ENCODE measurements around the gene RABGEF1. TPM values are rescaled to one million over a fixed set of nuclear protein-coding genes. Genes with fewer than 3 reads are reported as not detected.

RABGEF1 gene
- total and polyA plus RNA-seq, 9 of the 15 experiments (the other 6 are each of a cell fraction or from before 2014, with no cell fraction given), result 7.0 to 29.3 (median 20.5) TPM

DNA sequence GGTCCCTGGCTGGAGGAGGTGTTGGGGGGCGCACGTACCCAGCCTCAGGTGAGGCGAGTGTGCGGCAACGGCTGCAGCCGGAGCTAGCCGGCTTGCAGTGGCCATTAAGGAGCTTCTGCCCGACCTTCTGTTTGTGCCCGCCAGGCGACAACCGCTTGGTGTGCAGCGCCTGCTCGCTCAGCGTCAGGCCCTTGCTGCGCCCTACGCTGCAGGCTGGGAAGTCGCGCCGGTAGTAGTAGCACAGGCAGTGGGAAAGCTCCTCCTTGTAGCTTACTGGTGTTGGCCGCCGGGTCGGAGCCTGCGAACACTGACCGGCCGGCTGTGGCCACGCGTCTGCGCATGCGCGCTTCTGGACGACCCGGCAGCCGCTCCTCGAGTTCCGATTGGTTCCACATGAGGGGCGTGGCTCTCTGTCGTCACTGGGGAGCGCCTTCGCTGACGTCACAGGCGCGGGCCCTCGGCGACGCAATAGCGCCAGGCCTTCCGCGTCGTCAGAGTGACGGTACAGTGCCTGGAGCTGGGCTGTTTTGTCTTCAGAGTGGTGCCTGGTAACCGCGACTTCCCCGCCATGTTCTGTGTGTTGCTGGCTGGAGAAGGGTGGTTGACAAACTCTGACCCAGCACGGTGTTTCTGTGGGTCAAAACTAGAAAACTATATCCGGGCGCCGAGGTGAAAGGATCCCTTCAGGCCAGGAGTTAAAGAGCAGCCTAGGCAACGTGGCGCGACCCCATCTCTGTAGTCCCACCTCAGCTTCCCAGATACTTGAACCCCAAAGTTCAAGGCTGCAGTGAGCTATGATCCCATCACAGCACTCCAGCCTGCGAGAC is 104.2 kb downstream of the RABGEF1 start (continued):
- TF ChIP-seq, protein P1, sequence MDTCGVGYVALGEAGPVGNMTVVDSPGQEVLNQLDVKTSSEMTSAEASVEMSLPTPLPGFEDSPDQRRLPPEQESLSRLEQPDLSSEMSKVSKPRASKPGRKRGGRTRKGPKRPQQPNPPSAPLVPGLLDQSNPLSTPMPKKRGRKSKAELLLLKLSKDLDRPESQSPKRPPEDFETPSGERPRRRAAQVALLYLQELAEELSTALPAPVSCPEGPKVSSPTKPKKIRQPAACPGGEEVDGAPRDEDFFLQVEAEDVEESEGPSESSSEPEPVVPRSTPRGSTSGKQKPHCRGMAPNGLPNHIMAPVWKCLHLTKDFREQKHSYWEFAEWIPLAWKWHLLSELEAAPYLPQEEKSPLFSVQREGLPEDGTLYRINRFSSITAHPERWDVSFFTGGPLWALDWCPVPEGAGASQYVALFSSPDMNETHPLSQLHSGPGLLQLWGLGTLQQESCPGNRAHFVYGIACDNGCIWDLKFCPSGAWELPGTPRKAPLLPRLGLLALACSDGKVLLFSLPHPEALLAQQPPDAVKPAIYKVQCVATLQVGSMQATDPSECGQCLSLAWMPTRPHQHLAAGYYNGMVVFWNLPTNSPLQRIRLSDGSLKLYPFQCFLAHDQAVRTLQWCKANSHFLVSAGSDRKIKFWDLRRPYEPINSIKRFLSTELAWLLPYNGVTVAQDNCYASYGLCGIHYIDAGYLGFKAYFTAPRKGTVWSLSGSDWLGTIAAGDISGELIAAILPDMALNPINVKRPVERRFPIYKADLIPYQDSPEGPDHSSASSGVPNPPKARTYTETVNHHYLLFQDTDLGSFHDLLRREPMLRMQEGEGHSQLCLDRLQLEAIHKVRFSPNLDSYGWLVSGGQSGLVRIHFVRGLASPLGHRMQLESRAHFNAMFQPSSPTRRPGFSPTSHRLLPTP (IDR thresholded peaks at IDR 0.05; ENCODE audit: borderline replicate concordance, extremely low read depth, insufficient read length), result no peak
- TF ChIP-seq TAF1 (IDR thresholded peaks at IDR 0.05; ENCODE audit: control insufficient read depth, extremely low read depth, insufficient read depth, low read length, severe bottlenecking) (peak; percentile 90), ZNF444 (CRISPR knock-in tag; IDR thresholded peaks at IDR 0.05) (no peak), CHD4 (IDR thresholded peaks at IDR 0.05; ENCODE audit: insufficient read depth, insufficient replicate concordance, low read depth, low read length, poor library complexity, severe bottlenecking) (no peak), SMARCC2 (IDR thresholded peaks at IDR 0.05; ENCODE audit: low read depth) (no peak)
- TF ChIP-seq, protein P2, sequence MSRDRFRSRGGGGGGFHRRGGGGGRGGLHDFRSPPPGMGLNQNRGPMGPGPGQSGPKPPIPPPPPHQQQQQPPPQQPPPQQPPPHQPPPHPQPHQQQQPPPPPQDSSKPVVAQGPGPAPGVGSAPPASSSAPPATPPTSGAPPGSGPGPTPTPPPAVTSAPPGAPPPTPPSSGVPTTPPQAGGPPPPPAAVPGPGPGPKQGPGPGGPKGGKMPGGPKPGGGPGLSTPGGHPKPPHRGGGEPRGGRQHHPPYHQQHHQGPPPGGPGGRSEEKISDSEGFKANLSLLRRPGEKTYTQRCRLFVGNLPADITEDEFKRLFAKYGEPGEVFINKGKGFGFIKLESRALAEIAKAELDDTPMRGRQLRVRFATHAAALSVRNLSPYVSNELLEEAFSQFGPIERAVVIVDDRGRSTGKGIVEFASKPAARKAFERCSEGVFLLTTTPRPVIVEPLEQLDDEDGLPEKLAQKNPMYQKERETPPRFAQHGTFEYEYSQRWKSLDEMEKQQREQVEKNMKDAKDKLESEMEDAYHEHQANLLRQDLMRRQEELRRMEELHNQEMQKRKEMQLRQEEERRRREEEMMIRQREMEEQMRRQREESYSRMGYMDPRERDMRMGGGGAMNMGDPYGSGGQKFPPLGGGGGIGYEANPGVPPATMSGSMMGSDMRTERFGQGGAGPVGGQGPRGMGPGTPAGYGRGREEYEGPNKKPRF (IDR thresholded peaks at IDR 0.05; ENCODE audit: low read depth, low read length), result no peak
